ENCODE measurements around the gene PTPRG.

Gene PTPRG

GRCh38 chr3:61926923-61927322 lies 365.6 kb downstream of the PTPRG start:
- no peak for DNase-seq (ENCODE audit: low read depth, low spot score)

GRCh38 chr3:61927332-61927731 lies 366.0 kb downstream of the PTPRG start:
- DNase-seq (ENCODE audit: low read depth, low spot score): no peak

GRCh38 chr3:61928039-61928438 lies 366.7 kb downstream of the PTPRG start:
- no peak for DNase-seq (ENCODE audit: low read depth, low spot score)

GRCh38 chr3:61928776-61929314 lies 367.5 kb downstream of the PTPRG start:
- DNase-seq (ENCODE audit: low read depth, low spot score): no peak

GRCh38 chr3:61929617-61930016 lies 368.2 kb downstream of the PTPRG start:
- DNase-seq (ENCODE audit: low read depth, low spot score): no peak

GRCh38 chr3:61932499-61932898 lies 371.1 kb downstream of the PTPRG start:
- DNase-seq (ENCODE audit: low read depth, low spot score): no peak

GRCh38 chr3:61933798-61934504 lies 372.6 kb downstream of the PTPRG start:
- DNase-seq (ENCODE audit: low read depth, low spot score): no peak

- no peak for DNase-seq (ENCODE audit: low read depth, low spot score)
Observed at GRCh38 chr3:61934505-61934871, 373.1 kb downstream of the PTPRG start.

- no peak for DNase-seq (ENCODE audit: low read depth, low spot score)
Observed at GRCh38 chr3:61935814-61936213, 374.4 kb downstream of the PTPRG start.

GRCh38 chr3:61936344-61936937 lies 375.1 kb downstream of the PTPRG start:
- no peak for DNase-seq (ENCODE audit: low read depth, low spot score)

GRCh38 chr3:61937477-61937876 lies 376.1 kb downstream of the PTPRG start:
- DNase-seq (ENCODE audit: low read depth, low spot score): no peak

GRCh38 chr3:61938878-61939549 lies 377.6 kb downstream of the PTPRG start:
- no peak for DNase-seq (ENCODE audit: low read depth, low spot score)

GRCh38 chr3:61940236-61940635 lies 378.9 kb downstream of the PTPRG start:
- DNase-seq (ENCODE audit: low read depth, low spot score): no peak

- DNase-seq (ENCODE audit: low read depth, low spot score): no peak
Observed at GRCh38 chr3:61943975-61944374, 382.6 kb downstream of the PTPRG start.

GRCh38 chr3:61944726-61945125 lies 383.4 kb downstream of the PTPRG start:
- DNase-seq (ENCODE audit: low read depth, low spot score): no peak

- no peak for DNase-seq (ENCODE audit: low read depth, low spot score)
Observed at GRCh38 chr3:61945657-61946056, 384.3 kb downstream of the PTPRG start.

- no peak for DNase-seq (ENCODE audit: low read depth, low spot score)
Observed at GRCh38 chr3:61946570-61947324, 385.4 kb downstream of the PTPRG start.

- DNase-seq (ENCODE audit: low read depth, low spot score): no peak
Observed at GRCh38 chr3:61947456-61947855, 386.1 kb downstream of the PTPRG start.

GRCh38 chr3:61948699-61949305 lies 387.4 kb downstream of the PTPRG start:
- no peak for DNase-seq (ENCODE audit: low read depth, low spot score)

- no peak for DNase-seq (ENCODE audit: low read depth, low spot score)
Observed at GRCh38 chr3:61954097-61954540, 392.7 kb downstream of the PTPRG start.

GRCh38 chr3:61955483-61955882 lies 394.1 kb downstream of the PTPRG start:
- no peak for DNase-seq (ENCODE audit: low read depth, low spot score)

- no peak for DNase-seq (ENCODE audit: low read depth, low spot score)
Observed at GRCh38 chr3:61956236-61956635, 394.9 kb downstream of the PTPRG start.
